ENCODE data around the gene LYPD6. TPM values are rescaled to one million over a fixed set of nuclear protein-coding genes. Genes with fewer than 3 reads are reported as not detected.
A peak's percentile ranks its signal among the peaks of the same experiment; 100 is the strongest.

The LYPD6 gene
- total RNA-seq, 1 experiment from 2014 or later: 2.4 TPM

DNA sequence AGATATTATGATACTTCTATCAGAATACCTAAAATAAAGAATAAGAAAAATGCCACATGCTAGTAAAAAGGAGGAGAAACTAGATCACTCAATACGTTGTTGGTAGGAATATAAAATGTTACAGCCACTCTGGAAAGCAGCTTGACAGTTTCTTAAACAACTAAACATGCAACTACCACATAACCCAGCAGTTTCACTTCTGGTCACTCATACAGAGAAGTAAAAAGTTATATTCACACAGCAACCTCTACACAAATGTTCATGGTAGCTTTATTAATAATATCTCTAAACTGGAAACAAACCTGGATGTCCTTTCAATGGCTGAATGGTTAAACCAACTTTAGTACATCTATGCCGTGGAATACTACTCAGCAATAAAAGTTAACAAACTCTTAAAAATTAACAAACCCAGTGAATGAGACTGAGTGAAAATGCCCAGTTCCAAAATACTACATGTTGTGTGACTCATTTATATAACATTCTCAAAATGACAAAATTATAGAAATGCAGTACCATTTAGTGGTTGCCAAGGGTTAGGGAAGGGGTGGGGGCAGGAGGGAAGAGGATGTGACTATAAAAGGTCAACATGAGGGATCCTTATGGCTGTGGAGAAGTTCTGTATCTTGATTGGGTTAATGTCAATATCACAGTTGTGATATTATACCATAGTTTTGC, 133.1 kb downstream of the LYPD6 start:
- DNase-seq (peak; percentile 5), ATAC-seq (peak; percentile 31; the same call in 1 of the 2 replicates)
- H3K4me2 ChIP-seq (ENCODE audit: low read length): no peak overlapping the region
- intact Hi-C loops (cut with micrococcal nuclease): no loop called here
- H3K4me3 ChIP-seq (ENCODE audit: low read length): no peak overlapping the region
- H3K27me3 ChIP-seq (ENCODE audit: low read length): no peaks in the 10 kb centered on the region
- H2AFZ ChIP-seq (ENCODE audit: low read length): no peak overlapping the region
- ChIA-PET CTCF (no interaction called here), POLR2A (ENCODE audit: unreplicated experiment) (no interaction called here)
- H3K36me3 ChIP-seq (ENCODE audit: low read depth, low read length): no peaks in the 10 kb centered on the region
- no peaks in the 10 kb centered on the region for H3K79me2 ChIP-seq (ENCODE audit: low read length)
- no peak for TF ChIP-seq EZH2phosphoT487 (IDR thresholded peaks at IDR 0.05; ENCODE audit: borderline replicate concordance, low read length)
- H3K9ac ChIP-seq (ENCODE audit: low read length): no peak overlapping the region
- no peaks in the 10 kb centered on the region for H4K20me1 ChIP-seq (ENCODE audit: low read length)
- no peaks in the 10 kb centered on the region for H3K9me2 ChIP-seq (replicated peaks; ENCODE audit: low read length)
- no peaks in the 10 kb centered on the region for H3K4me1 ChIP-seq (ENCODE audit: insufficient read depth, low read length)
- no peaks in the 10 kb centered on the region for H3F3A ChIP-seq (ENCODE audit: low read length, unreplicated experiment)
- no peak overlapping the region for H3K27ac ChIP-seq (ENCODE audit: low read length)
- H3K9me3 ChIP-seq (ENCODE audit: low read length): peaks cover 3% of the 10 kb centered on the region; the same call in 1 of the 2 replicates
- BruUV-seq (replicated peaks): no TSS peak

DNA sequence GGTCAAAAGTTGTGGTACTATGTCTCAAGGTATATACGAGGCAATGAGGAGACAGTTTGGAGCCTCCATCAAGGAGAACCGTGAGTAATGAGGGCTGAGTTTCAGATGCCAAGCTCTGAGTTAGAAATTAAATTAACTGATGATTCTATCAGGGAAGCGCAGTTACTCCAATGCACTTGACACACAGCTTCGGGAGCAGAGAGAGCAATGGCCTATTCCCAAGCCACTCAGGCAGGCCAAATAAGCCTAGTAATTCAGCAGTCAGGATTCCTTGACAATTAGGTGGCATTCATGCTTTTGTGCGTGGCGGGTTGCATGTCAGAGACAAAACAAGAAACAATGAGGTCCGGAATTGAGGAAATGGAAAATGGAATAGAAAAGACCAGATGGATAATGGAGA, 134.0 kb downstream of the LYPD6 start:
- Histone ChIP-seq H3K27ac (ENCODE audit: low read length) (no peak overlapping the region), H3K27me3 (ENCODE audit: low read length) (no peaks in the 10 kb centered on the region), H3K79me2 (ENCODE audit: low read length) (no peaks in the 10 kb centered on the region), H4K20me1 (ENCODE audit: low read length) (no peaks in the 10 kb centered on the region), H3K9me2 (replicated peaks; ENCODE audit: low read length) (no peaks in the 10 kb centered on the region), H3F3A (ENCODE audit: low read length, unreplicated experiment) (no peaks in the 10 kb centered on the region), H3K4me1 (ENCODE audit: insufficient read depth, low read length) (no peaks in the 10 kb centered on the region), H3K9ac (ENCODE audit: low read length) (no peak overlapping the region), H3K9me3 (ENCODE audit: low read length) (peaks cover 3% of the 10 kb centered on the region; the same call in 1 of the 2 replicates), H3K36me3 (ENCODE audit: low read depth, low read length) (no peaks in the 10 kb centered on the region), H3K4me3 (ENCODE audit: low read length) (no peak overlapping the region), H2AFZ (ENCODE audit: low read length) (no peak overlapping the region), H3K4me2 (ENCODE audit: low read length) (no peak overlapping the region)
- DNase-seq (no peak), ATAC-seq (no peak)
- TF ChIP-seq EZH2phosphoT487 (IDR thresholded peaks at IDR 0.05; ENCODE audit: borderline replicate concordance, low read length) (no peak), EZH2 (IDR thresholded peaks at IDR 0.05; ENCODE audit: low read length, unreplicated experiment) (no peak)
- TF ChIP-seq, protein P1, sequence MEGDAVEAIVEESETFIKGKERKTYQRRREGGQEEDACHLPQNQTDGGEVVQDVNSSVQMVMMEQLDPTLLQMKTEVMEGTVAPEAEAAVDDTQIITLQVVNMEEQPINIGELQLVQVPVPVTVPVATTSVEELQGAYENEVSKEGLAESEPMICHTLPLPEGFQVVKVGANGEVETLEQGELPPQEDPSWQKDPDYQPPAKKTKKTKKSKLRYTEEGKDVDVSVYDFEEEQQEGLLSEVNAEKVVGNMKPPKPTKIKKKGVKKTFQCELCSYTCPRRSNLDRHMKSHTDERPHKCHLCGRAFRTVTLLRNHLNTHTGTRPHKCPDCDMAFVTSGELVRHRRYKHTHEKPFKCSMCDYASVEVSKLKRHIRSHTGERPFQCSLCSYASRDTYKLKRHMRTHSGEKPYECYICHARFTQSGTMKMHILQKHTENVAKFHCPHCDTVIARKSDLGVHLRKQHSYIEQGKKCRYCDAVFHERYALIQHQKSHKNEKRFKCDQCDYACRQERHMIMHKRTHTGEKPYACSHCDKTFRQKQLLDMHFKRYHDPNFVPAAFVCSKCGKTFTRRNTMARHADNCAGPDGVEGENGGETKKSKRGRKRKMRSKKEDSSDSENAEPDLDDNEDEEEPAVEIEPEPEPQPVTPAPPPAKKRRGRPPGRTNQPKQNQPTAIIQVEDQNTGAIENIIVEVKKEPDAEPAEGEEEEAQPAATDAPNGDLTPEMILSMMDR (conservative IDR thresholded peaks at IDR 0.05; ENCODE audit: low read depth, low read length): no peak
- intact Hi-C loops (cut with micrococcal nuclease): no loop called here
- ChIA-PET CTCF (no interaction called here), POLR2A (ENCODE audit: unreplicated experiment) (no interaction called here)
- no TSS peak for BruUV-seq (replicated peaks)

DNA sequence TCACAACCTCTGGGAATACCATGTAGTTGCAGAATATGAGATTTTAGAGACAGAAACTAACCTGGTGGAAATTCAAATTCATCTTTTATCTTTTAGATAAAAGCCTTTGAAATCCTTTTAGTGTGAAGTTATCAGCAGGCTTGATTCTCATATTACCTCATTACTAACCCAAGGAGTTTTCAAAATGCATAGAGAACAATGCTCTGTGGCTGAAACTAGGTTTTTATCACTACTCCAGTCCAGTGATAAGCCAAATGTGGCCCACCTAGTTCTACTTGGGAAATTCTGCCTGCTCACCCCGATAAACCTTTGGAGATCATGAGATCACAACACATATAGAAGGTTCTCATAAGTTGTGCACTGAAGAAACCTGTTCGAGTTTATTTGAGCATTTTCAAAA, 135.5 kb downstream of the LYPD6 start:
- no peak overlapping the region for H3K9ac ChIP-seq (ENCODE audit: low read length)
- no peak overlapping the region for H3K4me3 ChIP-seq (ENCODE audit: low read length)
- TF ChIP-seq, protein P1 (conservative IDR thresholded peaks at IDR 0.05; ENCODE audit: low read depth, low read length): no peak
- TF ChIP-seq EZH2 (IDR thresholded peaks at IDR 0.05; ENCODE audit: low read length, unreplicated experiment): no peak
- no peak for TF ChIP-seq EZH2phosphoT487 (IDR thresholded peaks at IDR 0.05; ENCODE audit: borderline replicate concordance, low read length)
- no peaks in the 10 kb centered on the region for H3K9me2 ChIP-seq (replicated peaks; ENCODE audit: low read length)
- no peak for DNase-seq
- H3F3A ChIP-seq (ENCODE audit: low read length, unreplicated experiment): no peaks in the 10 kb centered on the region
- no peaks in the 10 kb centered on the region for H3K79me2 ChIP-seq (ENCODE audit: low read length)
- intact Hi-C loops (cut with micrococcal nuclease): no loop called here
- no peaks in the 10 kb centered on the region for H4K20me1 ChIP-seq (ENCODE audit: low read length)
- H3K9me3 ChIP-seq (ENCODE audit: low read length): peaks cover 3% of the 10 kb centered on the region; the same call in 1 of the 2 replicates
- no peak overlapping the region for H3K4me2 ChIP-seq (ENCODE audit: low read length)
- no peaks in the 10 kb centered on the region for H3K4me1 ChIP-seq (ENCODE audit: insufficient read depth, low read length)
- no peak overlapping the region for H3K27ac ChIP-seq (ENCODE audit: low read length)
- BruUV-seq (replicated peaks): no TSS peak
- POLR2A ChIA-PET (ENCODE audit: unreplicated experiment): no interaction called here
- H3K27me3 ChIP-seq (ENCODE audit: low read length): no peaks in the 10 kb centered on the region
- no peak for ATAC-seq
- no peaks in the 10 kb centered on the region for H3K36me3 ChIP-seq (ENCODE audit: low read depth, low read length)
- CTCF ChIA-PET: no interaction called here
- no peak overlapping the region for H2AFZ ChIP-seq (ENCODE audit: low read length)
